ENCODE data around the gene DAPK1. TPM values are rescaled to one million over a fixed set of nuclear protein-coding genes. Genes with fewer than 3 reads are reported as not detected.

DAPK1 gene
- 1.6 TPM for polyA plus RNA-seq (2013, experiment 1 of 2; ENCODE audit: insufficient read length)
- polyA plus RNA-seq (2013, experiment 2 of 2; ENCODE audit: insufficient read length): 1.3 TPM

DNA sequence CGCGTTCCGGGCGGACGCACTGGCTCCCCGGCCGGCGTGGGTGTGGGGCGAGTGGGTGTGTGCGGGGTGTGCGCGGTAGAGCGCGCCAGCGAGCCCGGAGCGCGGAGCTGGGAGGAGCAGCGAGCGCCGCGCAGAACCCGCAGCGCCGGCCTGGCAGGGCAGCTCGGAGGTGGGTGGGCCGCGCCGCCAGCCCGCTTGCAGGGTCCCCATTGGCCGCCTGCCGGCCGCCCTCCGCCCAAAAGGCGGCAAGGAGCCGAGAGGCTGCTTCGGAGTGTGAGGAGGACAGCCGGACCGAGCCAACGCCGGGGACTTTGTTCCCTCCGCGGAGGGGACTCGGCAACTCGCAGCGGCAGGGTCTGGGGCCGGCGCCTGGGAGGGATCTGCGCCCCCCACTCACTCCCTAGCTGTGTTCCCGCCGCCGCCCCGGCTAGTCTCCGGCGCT, at the start of gene DAPK1:
Gene DAPK1 (plus strand): TSS at position 264 of the 442 bp plus-strand sequence. CDS start 1,211 bp downstream, outside the sequence.
- peak; percentile 12 for DNase-seq

DNA sequence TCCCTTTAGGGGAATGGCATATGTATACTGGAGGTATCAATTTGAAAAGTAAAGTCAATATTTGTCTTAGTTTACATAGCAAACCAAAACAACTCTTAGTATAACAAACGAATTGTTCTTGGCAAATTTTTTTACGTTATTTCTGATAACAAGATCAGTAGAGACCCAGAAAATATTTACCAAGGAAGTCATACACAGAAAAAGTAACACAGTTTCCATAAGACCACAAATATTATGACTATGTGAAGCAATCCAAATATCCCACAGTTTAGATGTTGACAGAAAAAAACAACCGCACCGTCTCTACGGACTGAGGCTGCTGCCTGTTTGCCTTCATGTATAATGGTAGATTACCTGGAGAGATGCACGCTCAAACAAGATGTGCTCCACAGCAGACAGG, 46.5 kb upstream of the DAPK1 start:
- no peak for DNase-seq

DNA sequence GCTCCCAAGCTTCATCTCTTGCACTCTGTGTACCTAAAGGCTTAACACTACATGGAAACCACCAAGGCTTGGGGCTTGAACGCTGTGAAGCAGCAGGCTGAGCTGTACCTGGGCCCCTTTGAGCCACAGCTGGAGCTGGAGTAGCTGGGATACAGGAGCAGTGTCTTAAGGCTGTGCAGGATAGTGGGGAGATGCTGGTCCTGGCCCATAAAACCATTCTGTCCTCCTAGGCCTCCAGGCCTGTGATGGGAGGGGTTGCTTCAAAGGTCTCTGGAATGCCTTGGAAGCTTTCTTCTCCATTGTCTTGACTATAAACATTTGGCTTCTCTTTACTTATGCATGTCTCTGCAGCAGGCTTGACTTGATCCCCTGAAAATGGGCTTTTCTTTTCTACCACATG, 42.3 kb upstream of the DAPK1 start:
- DNase-seq: no peak

DNA sequence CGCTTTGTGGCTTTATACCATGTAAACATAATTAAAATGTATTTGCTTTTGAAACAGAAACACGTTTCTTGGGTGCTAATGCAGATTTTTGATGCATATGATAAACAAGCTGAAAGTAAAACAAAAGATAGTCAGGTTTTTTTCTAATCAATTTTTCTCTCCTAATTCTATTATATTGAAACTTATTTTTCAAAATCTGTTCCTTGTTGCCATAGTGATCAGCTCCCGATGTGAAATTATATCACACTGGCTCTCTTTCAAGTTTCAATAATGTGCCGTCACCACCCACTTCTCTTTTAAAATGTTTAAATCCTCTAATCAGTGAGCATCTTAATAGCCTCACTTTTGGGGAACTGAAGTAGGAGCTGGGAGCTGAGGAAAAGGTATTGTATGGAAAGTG, 36.4 kb upstream of the DAPK1 start:
- no peak for DNase-seq

DNA sequence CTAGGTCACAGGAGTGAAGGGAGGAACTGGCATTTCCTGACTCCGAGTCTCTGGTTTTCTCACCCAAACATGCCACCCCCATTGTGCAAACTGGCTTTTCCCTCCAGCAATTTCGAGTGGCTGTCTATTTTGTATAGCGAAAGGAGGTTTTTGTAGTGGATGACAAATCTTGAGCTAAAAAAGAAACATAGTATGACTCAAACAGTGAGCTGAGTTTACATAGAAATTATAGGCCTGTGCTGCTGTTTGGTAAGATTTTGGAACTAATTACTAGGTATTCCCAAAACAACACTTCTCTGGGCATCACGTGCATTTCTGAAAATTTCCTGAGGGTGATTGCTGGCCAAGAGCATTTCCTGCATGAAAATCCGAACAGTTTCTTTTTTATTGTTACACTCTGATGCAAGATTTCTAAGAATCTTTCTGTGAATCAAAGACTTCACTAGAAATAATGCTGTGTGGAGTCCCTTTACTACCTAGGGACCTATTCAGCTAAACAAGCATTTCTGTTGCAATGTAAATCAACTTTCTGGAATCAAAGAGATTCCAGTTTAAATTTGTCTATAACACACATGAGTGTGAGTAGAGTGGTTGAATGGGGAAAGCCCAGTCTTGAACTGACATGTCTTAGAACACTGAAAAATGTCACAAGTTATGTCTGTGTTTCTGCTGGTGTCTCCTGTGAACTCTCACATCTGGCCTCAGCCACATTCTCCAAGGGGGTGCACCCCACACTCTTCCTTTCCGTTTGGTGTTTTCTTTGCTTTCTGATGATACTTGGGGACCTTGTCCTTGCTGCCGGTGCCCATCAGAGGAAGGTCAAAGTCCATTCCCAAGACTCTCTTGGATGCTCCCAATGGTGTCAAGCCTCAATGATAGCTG, 33.3 kb upstream of the DAPK1 start:
- DNase-seq: no peak

DNA sequence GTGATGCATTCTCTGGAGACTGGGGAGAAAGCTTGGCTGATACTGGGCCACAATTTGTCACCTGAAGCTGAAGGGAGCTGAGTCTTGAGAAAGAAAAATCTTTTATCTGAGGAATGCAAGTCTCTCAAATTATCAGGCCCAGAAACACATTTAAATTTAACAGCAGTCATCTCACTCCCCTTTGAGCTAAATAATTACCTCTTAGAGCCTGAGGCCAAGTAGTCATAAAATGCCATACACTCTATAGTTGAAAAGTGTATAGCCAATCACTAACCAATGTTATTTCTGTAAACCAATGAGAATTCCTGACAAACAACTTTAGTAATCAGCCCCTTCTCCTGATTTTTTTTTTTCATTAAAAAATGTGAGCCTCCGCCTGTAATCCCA, 32.7 kb upstream of the DAPK1 start:
- DNase-seq: no peak

DNA sequence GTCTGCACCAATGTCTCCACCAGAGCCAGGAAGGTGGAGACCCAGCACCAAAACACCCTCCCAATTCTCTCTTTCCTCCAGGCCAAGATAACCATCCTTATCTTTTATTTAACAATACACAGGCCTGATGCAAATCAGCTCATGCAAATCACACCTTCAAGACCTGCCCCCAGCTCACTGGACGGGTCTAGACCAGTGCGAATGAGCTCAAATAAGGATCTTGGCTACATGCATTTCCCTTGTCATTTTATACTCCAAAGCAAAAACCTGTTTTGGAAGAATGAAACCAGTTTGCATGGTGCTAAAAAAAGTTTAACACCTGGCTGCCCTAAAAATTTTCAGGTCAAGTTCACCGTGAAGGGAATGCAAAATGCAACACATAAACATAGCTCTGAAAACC, 31.9 kb upstream of the DAPK1 start:
- no peak for DNase-seq

DNA sequence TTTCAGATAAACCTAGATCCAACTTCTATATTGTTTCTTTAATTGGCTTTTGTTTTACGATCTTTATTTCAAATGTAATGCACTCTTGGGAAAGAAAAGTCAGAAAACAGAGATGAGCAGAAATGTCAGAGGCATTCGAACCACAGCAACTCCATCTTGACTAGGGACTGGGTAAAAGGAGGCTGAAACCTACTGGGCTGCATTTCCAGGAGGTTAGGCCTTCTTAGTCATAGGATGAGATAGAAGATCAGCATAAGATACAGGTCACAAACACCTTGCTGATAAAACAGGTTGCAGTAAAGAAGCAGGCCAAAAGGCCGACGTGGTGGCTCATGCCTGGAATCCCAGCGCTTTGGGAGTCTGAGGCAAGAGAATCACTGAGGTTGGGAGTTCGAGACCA, 30.5 kb upstream of the DAPK1 start:
- no peak for DNase-seq

DNA sequence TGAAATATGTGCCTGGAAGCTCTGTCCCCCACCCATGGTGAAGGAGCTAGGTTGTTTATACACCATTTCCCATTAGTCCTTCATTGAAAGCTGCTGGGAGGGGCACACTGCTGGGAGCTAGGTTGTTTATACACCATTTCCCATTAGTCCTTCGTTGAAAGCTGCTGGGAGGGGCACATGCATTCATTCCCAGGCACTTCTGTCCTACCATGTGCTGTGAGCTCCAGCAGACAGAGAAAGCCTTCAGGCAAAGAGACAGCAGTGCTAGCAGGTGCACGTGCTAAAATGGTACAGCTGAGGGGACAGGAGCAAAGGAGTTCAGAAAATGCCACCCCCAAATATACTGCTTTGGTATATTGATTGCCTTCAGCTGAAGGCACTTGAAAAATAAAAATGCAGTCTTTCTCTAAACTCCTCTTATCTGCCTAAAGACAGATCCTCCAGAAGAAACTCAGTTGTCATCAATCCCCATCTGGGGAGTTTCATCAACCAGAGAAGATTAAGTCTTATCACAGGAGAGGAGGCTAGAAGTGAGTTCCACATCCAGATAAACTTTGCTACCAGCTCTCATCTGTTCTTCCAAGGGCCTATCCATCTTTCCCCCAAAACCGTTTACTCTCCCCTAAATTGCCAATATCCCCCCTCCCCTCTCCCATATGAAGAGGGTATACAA, 27.7 kb upstream of the DAPK1 start:
- no peak for DNase-seq

DNA sequence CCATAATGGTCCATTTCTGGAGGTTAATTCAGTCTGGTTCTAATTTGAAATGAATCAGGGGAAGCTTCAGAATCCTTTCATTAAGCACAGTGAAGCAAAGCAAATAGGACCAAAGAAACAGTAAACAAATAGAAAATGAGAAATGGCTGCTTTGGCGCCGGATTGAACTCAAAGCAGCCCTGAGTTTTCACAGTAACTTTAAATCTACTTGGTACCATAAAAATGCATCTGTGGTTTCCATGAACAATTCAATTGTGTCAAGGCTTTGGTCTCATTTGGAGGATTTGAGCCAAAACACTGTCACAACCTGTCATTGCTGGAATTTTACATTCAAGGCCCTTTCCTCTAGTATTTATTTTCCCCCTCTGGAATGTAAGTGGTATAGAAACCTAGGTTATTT, 25.9 kb upstream of the DAPK1 start:
- no peak for DNase-seq

DNA sequence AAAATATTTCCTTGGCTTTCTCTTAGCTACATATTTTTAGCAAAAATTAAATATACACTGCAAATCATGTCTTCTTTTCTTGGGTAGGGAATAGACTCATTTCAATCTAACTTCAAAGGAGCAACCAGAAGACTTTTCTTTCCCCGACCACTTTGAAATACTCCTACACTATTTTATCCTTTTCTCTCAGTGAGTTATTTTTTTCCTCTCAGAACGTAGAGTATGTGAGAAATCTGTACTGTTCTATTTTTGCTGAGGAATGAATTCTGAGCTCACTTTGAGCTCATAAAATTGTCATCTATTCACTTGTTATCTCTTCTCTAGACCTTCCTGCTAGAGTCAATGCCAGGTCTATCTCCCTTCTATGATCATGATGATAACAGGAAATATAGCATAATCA, 22.2 kb upstream of the DAPK1 start:
- no peak for DNase-seq

DNA sequence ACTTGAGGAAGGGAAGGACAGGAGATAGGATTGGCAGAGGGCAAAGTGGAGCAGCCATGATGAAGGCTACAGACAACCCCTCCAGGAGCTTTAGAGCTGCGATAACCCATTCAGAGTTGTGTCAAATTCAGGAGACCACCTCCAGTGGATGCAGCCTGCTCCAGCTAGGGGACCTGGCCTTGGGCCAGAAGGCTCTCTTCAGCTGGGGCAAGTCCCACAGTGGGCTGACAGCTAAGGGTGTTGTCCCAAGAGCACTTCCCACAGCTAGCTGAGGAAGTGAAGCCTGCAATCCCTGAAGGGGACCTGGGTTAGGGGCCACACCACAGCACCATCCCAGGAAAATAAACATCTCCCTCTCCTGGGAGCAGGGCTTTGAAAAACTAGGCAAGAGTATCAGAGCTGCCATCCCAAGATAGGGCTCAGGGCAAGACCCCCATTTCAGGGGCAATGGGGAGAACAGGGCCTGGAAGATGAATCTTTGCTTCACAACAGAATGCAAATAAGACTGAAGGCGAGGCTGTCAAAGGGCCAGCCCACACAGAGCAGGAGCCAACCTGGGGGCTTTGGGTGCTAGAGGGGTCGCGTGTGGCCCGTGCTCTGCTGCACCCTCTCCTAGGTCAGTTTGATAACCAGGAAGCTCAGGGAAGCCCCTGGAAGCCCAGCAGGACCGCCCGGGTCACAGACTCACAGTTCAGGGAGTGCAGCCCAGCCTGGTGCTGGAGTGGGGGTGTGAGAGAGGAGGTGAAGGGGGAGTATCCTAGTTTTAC, 19.3 kb upstream of the DAPK1 start:
- no peak for DNase-seq

DNA sequence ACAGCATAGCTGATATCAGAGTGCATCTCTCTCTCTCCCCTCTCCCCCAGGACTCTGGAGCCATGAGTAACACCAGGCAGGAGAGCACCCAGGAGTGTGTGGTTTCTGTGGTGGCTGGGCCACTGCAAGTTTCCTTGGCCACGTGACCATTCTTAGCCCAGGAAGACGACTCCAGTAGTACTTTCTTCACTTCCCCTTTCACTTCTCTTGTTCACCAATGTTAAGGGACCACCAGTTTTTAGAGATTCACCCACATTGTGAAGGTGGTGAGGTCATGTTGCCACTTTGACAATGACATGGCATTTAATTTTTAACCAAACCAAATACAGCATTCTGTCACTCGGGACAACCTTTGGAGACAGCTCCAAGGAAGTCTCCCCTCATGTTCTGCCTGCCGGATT, 17.9 kb upstream of the DAPK1 start:
- peak; percentile 16 for DNase-seq

DNA sequence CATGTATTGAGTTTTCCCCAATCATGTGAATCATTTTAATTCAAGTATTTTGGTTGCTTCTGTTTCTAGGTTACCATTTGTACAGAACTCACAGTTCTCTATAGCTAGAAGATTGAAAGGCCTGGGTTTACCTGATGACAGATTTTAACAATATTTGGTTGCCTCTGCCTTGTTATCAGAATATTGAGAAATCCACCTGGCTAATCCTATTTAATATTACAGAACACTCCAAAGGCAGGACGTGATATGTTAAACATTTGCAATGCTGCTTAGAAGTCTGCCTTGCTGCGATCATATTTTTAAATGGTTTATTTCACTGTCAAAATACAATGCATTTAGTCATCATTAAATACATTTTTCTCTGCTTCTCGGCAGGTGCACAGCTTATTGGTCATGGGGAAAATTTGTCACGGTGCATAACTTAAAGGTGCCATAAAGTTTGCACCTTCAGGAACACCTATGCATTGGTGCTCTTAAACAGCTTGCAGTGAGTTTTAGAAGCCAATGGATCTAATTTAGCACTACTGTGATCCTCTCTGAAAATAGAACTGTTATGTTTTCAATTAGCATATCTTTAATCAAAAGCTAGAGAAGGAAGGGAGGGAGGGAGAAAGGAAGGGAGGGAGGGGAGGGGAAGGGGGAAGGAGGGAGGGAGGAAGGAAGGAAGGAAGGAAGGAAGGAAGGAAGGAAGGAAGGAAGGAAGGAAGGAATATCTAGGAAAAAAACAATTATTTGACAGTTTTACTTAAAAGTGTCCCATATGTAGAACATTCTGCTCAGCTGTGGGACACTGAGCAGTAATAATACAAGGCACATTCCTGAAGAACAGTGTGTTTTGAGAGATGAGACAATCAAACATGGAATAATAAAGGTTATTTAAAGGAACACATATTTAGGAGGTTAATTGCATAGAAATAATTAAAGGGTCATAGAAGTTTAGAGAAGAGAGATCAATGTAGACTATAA, 15.5 kb upstream of the DAPK1 start:
- DNase-seq: no peak

DNA sequence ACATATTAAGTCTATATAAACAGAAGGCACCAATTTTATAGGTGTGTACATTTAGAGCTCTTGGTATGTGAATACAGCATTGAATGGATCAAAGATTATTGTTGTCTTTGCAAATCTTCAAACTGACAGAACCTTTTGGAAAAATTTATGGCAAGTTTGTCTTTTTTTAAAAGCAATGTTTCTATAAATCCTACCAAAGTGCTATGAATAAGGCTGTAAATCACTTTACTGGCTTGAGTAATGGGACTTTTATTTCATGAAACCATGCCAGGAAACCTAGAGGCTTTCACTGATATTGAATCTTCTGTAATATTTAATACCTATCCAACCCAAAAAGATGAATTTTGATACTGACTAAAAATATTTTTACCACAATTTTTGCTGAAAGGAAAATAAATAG, 7.4 kb upstream of the DAPK1 start:
- no peak for DNase-seq

DNA sequence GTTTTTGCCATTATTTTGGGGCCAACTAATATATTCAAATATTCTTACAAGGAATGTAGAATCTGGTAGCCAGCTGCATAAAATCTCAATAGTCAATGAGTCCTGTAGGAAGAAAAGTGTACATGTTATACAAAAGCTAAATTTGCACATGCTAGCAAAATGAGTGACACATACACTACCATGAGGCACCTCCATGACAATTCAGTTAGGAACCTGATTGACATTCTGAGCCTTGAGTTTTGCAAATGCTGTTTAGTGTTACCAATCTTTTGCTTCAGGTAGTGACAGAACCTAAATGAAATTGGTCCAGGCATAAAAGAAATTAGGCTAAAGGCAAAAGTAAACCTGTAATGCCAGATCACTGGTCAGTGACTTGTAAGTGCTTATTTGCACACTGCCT, 6.8 kb upstream of the DAPK1 start:
- DNase-seq: no peak

DNA sequence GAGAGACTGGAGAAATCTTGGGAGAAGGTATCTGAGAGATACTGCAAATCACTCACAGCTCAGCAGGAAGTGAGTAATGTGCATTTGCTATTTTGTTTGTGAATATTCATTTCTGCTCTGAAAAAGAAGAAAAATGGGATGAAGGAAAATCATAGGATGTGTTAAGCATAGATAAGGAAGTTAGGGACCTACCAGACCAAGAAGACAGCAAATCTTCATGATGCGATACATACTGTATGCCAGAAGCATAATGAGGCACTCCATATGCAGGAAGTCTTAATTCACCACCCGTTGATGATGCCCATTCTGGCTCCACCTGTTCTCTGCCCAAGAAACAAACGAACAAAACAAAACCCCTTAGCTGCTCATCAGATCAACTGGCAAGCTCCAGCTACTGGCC, 6.1 kb upstream of the DAPK1 start:
- no peak for DNase-seq

DNA sequence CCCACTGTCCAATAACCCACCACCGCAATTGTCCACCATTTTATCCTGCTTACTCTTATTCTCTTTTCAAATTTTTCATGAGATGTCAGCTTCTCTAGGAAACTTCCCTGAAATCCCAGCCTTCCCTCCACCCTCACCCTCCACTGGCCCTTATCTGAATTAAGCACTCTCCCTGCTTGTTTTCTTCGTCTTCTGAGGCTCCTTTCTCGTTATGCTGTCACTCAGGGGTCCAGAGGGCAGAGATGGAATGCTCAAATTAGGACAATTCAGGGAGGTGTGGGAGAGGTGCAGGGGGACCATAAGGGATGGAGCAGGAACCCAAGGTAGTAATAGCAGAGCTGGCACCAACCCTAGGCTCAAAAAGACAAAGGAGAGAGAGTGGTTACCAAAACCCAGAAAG, 5.0 kb upstream of the DAPK1 start:
- no peak for DNase-seq

DNA sequence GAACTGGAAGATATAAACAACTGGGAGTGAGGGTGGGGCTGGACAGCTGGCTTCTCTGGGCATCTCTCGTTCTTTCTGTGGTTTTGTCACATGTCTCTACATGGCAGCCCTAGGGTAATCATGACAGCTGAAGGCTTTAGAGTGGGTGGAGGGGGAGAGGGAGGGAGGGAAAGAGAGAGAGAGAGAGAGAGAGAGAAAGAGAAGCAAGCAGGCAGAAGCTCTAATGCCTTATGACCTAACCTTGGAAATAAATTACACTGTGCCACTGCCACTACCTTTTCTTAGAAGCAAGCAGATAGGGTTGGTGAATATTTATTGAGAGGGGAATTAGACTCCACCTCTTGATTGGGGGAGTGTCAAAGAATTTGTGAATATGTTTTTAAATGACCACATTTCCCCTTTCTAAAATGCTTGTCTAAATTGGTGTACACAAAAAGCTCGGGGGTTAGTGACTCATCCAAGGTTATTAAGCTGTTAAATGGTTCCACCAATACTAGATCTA, 2.6 kb upstream of the DAPK1 start:
- no peak for DNase-seq

DNA sequence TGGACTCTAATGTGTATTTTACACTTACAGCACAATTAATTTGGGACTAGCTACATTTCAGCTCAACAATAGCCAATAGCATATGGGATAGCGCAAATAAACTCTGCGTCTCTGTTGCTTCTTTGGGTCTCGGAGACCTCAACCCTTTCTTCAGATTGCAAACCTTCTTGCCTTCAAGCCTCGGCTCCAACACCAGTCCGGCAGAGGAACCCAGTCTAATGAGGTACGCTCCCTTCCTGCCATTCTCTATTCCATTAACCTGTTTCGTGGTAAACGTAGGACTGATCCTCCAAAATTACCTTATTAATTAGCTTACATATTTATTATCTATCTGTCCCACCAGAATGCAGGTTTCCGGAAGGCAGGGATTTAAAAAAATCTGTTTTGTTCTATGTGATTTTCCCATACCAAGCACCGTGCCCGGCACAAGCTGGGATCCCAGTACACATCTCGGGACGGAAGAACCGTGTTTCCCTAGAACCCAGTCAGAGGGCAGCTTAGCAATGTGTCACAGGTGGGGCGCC, 525 bp upstream of the DAPK1 start:
- no peak for DNase-seq

DNA sequence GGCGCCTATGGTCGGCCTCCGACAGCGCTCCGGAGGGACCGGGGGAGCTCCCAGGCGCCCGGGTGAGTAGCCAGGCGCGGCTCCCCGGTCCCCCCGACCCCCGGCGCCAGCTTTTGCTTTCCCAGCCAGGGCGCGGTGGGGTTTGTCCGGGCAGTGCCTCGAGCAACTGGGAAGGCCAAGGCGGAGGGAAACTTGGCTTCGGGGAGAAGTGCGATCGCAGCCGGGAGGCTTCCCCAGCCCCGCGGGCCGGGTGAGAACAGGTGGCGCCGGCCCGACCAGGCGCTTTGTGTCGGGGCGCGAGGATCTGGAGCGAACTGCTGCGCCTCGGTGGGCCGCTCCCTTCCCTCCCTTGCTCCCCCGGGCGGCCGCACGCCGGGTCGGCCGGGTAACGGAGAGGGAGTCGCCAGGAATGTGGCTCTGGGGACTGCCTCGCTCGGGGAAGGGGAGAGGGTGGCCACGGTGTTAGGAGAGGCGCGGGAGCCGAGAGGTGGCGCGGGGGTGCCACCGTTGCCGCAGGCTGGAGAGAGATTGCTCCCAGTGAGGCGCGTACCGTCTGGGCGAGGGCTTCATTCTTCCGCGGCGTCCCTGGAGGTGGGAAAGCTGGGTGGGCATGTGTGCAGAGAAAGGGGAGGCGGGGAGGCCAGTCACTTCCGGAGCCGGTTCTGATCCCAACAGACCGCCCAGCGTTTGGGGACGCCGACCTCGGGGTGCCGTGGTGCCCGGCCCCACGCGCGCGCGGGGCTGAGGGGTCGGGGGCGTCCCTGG, 561 bp downstream of the DAPK1 start:
- peak; percentile 19 for DNase-seq

Measured in fibroblast of skin of abdomen (primary cell).